ENCODE results near the gene ACTL6B.
"Not testable (repeated sequence)": the region's sequence is repeated elsewhere in the genome, so short reads cannot be mapped to it uniquely, and the experiment has no call there.

ACTL6B gene

DNA sequence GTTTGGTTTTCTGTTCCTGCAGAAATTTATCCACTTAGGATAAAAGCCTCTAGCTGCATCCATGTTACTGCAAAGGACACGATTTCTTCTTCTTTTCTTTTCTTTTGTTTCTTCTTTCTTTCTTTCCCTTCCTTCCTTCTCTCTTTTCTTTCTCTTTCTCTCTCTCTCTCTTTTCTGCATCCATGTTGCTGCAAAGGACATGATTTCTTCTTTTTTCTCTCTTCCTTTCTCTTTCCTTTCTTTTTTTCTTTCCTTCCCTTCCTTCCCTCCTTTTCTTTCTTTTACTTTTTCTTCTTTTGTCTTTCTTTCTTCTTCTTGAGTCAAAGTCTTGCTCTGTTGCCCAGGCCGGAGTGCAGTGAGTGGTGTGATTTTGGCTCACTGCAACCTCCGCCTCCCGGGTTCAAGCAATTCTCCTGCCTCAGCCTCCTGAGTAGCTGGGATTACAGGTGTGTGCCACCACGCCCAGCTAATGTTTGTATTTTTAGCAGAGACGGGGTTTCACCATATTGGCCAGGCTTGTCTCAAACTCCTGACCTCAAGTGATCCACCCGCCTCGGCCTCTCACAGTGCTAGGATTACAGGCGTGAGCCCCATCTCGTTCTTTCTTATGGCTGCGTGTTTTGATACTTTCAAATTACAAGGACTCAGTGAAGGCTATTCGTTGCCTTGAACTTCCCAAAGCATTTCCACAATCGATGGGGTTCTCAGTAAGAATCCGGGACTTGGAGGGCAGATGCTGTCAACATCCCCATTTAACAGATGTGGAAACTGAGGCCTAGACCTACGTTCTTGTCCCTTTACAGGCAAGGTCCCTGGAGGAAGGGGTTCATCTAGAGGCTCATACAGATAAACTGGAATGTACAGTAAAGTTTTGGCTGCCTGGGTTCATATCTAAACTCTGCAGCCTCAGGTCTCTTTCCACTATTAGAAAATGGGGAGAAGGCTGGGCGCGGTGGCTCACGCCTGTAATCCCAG lies 15.4 kb upstream of the ACTL6B start:
- no peak for DNase-seq

GRCh38 chr7:100670074-100670473 lies 13.8 kb upstream of the ACTL6B start:
- no peak for DNase-seq

GRCh38 chr7:100669106-100669505 lies 12.9 kb upstream of the ACTL6B start:
- not testable (repeated sequence) for DNase-seq

GRCh38 chr7:100668069-100668449 lies 11.8 kb upstream of the ACTL6B start:
- no peak for DNase-seq

- DNase-seq: no peak
Measured at GRCh38 chr7:100667331-100668068, 11.3 kb upstream of the ACTL6B start.

- no peak for DNase-seq
Measured at GRCh38 chr7:100665168-100665726, 9.0 kb upstream of the ACTL6B start.

- not testable (repeated sequence) for DNase-seq
Measured at GRCh38 chr7:100662194-100662776, 6.0 kb upstream of the ACTL6B start.

GRCh38 chr7:100654908-100655831 lies 1.1 kb downstream of the ACTL6B start:
- no peak for DNase-seq

DNA sequence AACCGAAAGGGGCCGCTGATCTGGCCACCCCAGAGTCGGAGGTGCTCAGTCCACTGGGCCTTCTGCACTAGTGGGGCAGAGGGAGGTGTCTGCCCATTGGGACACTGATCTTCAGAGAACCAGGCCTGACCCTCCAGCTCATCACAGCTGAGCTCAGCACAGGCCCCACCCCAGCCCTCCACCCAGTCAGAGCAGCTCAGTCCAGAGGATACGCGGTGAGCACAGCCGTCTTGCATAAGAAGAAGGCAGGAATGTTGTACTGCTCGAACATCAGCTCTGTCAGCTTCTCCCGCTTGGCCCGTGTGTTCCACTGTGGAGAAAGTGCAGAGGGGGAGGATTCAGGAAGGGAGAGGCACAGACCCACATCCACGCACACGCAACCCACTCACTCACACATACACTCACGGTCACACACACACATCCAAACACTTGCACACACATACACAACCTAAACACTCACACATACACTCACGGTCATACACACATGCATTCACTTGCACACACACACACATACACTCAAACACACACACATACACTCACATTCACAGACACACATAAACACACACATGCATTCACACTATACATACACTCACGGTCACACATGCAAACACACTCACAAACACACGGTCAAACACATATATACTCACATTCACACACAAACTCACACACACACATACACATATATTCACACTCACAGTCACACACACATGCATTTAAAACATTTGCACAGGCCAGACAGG lies 6.3 kb downstream of the ACTL6B start:
- DNase-seq: no peak

- DNase-seq: peak; percentile 21
Measured at GRCh38 chr7:100642534-100642907, 13.7 kb downstream of the ACTL6B start.

- DNase-seq: no peak
Measured at GRCh38 chr7:100641860-100642533, 14.3 kb downstream of the ACTL6B start.

GRCh38 chr7:100641463-100641859 lies 14.8 kb downstream of the ACTL6B start, which contains the start of gene TFR2:
TSS of gene TFR2 (minus strand) at chr7:100641552. CDS start at chr7:100641509, 43 bp downstream.
- DNase-seq: no peak

DNA sequence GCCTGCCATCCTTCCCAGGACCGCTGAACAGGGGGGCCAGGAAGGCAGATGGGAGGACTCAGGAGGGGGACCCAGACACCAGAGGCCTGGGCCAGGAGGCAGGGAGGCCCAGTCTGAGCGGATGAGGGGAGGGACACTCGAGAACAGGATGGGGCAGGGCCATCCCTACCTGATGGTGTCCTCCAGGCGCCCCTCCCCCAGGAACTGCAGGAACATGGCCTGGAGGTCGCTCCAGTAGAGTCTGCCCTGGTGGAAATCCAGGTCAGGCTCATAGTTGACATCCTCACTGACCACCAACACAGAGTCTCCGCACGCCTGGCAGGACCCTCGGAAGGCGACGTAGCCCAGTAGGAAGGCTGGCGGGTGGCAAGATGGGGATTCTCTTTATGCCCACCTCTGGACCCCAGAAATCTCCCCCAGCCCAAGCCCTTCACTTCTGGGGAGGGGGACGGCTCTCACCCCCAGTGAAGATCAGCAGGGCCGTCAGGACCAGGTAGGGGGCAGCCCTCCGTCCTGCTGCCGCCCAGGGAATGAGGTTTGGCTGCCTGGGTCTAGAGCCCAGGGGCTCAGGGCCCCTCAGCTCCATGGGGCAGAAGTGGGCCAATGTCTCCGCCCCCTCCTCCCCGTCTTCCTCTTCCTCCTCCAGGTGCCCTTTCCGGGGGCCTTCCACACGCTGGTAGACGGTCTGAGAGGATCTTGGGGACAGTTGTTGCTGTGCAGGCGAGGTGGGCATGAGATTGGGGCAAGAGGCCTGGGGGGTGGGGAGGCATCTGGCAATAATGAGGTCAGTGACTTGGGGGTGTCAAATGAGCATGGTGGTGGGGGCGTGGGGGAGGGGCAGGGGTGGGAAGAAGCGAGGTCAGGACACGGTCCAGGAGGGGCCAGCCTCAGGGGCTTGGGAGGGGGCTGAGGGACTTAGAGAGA lies 15.5 kb downstream of the ACTL6B start:
- DNase-seq: no peak

GRCh38 chr7:100639995-100640516 lies 16.2 kb downstream of the ACTL6B start:
- DNase-seq: no peak

DNA sequence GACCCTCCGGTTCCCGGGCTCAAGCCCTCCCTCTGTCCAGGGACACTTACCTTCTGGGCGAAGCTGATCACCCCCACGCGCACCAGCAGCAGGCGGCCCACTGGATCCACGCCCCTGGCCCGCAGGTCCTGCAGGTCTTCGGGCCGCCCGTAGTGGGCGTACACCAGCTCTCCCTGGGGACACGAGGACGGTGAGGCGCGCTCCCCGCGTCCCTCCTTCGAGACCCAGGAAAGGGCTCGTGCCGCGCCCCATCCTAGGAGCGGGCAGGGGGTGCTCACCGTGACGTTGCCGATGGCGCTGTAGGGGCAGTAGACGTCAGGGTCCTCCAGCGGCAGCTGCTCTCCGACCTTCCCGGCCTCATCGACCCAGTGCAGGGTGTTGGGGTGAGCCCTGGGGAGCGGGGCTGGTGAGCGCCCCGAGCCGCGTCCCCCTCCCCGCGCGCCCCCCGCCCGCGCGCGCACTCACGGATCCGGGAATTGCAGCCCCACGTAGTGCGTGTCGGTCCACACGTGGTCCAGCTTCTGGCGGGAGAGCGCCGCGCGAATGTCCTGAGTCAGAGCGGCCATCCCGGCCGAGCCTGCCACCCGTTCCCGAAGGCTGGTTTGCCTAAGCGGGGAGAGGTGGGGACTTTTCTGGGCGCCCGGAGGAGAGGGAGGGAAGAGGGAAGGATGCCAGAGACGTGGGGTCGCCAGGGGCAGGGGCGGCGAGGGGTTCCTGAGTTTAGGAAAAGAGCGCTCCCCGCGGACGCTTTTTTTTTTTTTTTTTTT lies 23.1 kb downstream of the ACTL6B start:
- peak; percentile 75 for DNase-seq

DNA sequence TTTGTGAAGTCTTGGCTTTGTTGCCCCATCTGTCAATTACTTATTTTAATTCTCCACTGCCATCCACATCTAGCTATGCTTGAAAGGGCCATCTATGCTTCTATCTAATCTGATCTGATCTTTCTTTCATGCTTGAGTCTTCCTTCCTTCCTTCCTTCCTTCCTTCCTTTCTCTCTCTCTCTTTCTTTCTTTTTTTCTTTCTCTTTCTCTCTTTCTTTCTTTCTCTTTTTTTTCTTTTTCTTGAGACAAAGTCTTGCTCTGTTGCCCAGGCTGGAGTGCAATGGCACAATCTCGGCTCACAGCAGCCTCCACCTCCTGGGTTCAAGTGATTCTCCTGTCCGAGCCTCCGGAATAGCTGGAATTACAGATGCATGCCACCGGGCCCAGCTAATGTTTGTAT lies 26.2 kb downstream of the ACTL6B start:
- no peak for DNase-seq

DNA sequence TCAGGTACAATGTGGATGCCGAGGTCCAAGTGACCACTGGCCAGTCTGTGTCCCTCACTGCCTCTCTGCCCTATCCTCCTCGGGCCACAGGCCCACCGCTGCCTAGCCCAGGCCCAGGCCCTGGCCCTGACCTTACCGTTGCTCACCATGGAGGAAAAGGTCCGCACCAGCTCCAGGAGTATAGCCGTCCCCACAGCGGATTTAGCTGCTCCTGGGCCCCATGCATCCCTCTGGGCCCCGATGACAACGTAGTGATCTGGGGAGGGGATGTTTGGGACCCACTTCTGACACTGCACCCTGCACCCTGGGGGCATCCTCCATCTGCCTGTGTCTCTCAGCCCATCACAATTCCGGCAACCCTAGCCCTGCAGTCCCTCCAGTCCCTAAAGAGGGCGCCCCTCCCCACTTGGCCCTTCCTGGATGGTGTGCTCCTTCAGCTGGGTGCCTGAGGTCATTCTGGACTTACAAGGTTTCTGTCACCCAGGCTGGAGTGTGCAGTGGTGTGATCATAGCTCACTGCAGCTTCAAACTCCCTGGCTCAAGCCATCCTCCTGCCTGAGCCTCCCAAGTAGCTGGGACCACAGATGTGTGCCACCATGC lies 27.0 kb downstream of the ACTL6B start:
- DNase-seq: peak; percentile 39

DNA sequence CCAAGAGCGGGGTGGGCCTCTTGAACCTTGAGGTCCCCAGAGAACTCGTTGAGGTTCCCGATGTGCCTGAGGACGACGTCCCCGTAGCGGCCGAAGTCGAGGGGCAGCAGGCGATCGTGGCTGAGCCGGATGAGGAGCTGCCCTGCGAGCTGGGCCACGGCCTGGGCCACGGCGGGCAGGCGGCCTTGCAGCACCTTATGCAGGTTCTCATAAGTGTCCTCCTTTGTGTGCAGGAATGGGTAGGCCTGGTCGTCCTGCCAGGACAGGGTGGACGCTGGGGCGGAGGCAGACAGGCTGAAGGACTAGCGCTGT lies 29.1 kb downstream of the ACTL6B start:
- DNase-seq: no peak
